ENCODE results near the gene CREB5. TPM values are rescaled to one million over a fixed set of nuclear protein-coding genes. Genes with fewer than 3 reads are reported as not detected.

CREB5 gene
- total and polyA plus RNA-seq, 2 donors (not counting 3 experiments of a cell fraction or from before 2014, with no cell fraction given): 19.6 to 28.4 TPM

GRCh38 chr7:28442540-28443420, 30.5 kb downstream of the CREB5 start:
- intact Hi-C loops (cut with micrococcal nuclease): no loop called here
- CTCF ChIA-PET: no interaction called here

More at GRCh38 chr7:28442540-28443420, 30.5 kb downstream of the CREB5 start:
- dilution Hi-C loops (cut with MboI; ENCODE audit: extremely low pct_ligation_motif_present, low sequenced_read_pairs): no loop called here
- Histone ChIP-seq H3K79me2 (ENCODE audit: control insufficient read depth, insufficient read depth, low read length) (no peaks in the 10 kb centered on the region), H3K9me1 (replicated peaks; ENCODE audit: control insufficient read depth, extremely low read depth, insufficient read depth, low read length) (no peaks in the 10 kb centered on the region), H4K20me1 (replicated peaks; ENCODE audit: control insufficient read depth, extremely low read depth, insufficient read depth, low read length) (no peaks in the 10 kb centered on the region), H3K36me3 (ENCODE audit: control insufficient read depth in 2 of 2, extremely low read depth in 1 of 2, insufficient read depth in 2 of 2, low read length in 2 of 2) (no peaks in the 10 kb centered on the region), H3K4me2 (ENCODE audit: insufficient read depth, low read length) (no peak overlapping the region), H3K9me3 (replicated peaks; ENCODE audit: control insufficient read depth, insufficient read depth, low read length) (no peaks in the 10 kb centered on the region), H3K4me1 (ENCODE audit: control insufficient read depth, extremely low read depth, insufficient read depth, low read length) (no peaks in the 10 kb centered on the region), H3K9ac (replicated peaks; ENCODE audit: extremely low read depth, insufficient read depth, low read length) (no peak overlapping the region), H3K4me3 (replicated peaks in 1 of 3; ENCODE audit: insufficient read depth in 1 of 3, low read depth in 1 of 3, low read length in 3 of 3) (no peak overlapping the region), H3K27ac (ENCODE audit: insufficient read depth, low read depth, low read length) (no peak overlapping the region), H3K27me3 (ENCODE audit: control insufficient read depth in 2 of 2, insufficient read depth in 2 of 2, low read length in 2 of 2) (peaks cover 0 to 5% of the 10 kb centered on the region in 2 experiments), H2AFZ (ENCODE audit: low read depth, low read length) (no peak overlapping the region)
- FAIRE-seq: no peak
- no TSS peak for BruUV-seq (replicated peaks)
- POLR2A ChIA-PET: no interaction called here
- DNase-seq (ENCODE audit: low read depth, low spot score): no peak
- TF ChIP-seq, protein P1, sequence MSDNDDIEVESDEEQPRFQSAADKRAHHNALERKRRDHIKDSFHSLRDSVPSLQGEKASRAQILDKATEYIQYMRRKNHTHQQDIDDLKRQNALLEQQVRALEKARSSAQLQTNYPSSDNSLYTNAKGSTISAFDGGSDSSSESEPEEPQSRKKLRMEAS (IDR thresholded peaks at IDR 0.05; ENCODE audit: insufficient read depth, insufficient read length): no peak
- TF ChIP-seq POLR2AphosphoS5 (IDR thresholded peaks at IDR 0.05; ENCODE audit: insufficient read depth, low read depth, low read length) (no peak), POLR2A (IDR thresholded peaks at IDR 0.05; ENCODE audit: low read depth, low read length) (no peak), EZH2 (IDR thresholded peaks at IDR 0.05; ENCODE audit: borderline replicate concordance, low read depth, low read length, severe bottlenecking) (no peak), JUN (IDR thresholded peaks at IDR 0.05; ENCODE audit: borderline replicate concordance, insufficient read depth, insufficient read length, low read depth) (no peak), FOS (IDR thresholded peaks at IDR 0.05; ENCODE audit: borderline replicate concordance, insufficient read depth, low read length) (no peak), MYC (IDR thresholded peaks at IDR 0.05; ENCODE audit: low read depth, low read length) (no peak)
- TF ChIP-seq, protein P2, sequence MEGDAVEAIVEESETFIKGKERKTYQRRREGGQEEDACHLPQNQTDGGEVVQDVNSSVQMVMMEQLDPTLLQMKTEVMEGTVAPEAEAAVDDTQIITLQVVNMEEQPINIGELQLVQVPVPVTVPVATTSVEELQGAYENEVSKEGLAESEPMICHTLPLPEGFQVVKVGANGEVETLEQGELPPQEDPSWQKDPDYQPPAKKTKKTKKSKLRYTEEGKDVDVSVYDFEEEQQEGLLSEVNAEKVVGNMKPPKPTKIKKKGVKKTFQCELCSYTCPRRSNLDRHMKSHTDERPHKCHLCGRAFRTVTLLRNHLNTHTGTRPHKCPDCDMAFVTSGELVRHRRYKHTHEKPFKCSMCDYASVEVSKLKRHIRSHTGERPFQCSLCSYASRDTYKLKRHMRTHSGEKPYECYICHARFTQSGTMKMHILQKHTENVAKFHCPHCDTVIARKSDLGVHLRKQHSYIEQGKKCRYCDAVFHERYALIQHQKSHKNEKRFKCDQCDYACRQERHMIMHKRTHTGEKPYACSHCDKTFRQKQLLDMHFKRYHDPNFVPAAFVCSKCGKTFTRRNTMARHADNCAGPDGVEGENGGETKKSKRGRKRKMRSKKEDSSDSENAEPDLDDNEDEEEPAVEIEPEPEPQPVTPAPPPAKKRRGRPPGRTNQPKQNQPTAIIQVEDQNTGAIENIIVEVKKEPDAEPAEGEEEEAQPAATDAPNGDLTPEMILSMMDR (IDR thresholded peaks at IDR 0.05; ENCODE audit: extremely low read depth in 1 of 2, insufficient read depth in 1 of 2, low read depth in 1 of 2, low read length in 2 of 2): no peak

Measured in endothelial cell of umbilical vein (primary cell).